Breast epithelium (tissue), 3 donors: Measurements from ENCODE around the gene BCAS3.

Experiments used
- CTCF ChIP-seq, 3 donors: fragments of 450-650 bp; IDR thresholded peaks; one replicate each; pipeline ENCODE4 v1.5.1; 2016 to 2017; ENCODE audit warnings: antibody characterized with exemption in 3 of 3, mild to moderate bottlenecking in 3 of 3, moderate library complexity in 3 of 3
- POLR2A ChIP-seq: fragments of 450-650 bp; IDR thresholded peaks from one replicate; pipeline ENCODE4 v1.6.1; 2016; ENCODE audit warnings: antibody characterized with exemption, mild to moderate bottlenecking, moderate library complexity
- POLR2AphosphoS5 ChIP-seq, 3 donors: sonication (generic); formaldehyde crosslinking; IDR thresholded peaks; one replicate each; pipeline ENCODE4 v1.6.1; 2017; ENCODE audit warnings: antibody characterized with exemption in 3 of 3

- no peak for TF ChIP-seq POLR2A
- TF ChIP-seq CTCF (IDR thresholded peaks at IDR 0.05) = no peak
- TF ChIP-seq POLR2AphosphoS5 (IDR thresholded peaks at IDR 0.05) = no peak
These were observed 125.4 kb downstream of the BCAS3 start for GRCh38 chr17:60803059-60803458.
